SK-N-SH (cell line): ENCODE results near the gene MPV17.

Experiments
- CTCF ChIP-seq: fragments of 200-600 bp; sonication (generic); IDR thresholded peaks from 2 replicates; pipeline ENCODE4 v1.6.1; 2017; ENCODE audit warnings: antibody characterized with exemption, mild to moderate bottlenecking, moderate library complexity
- FOSL2 ChIP-seq: IDR thresholded peaks from 2 replicates; pipeline ENCODE4 v1.4.0; 2012; ENCODE audit warnings: low read depth, mild to moderate bottlenecking, moderate library complexity, borderline replicate concordance
- POLR2AphosphoS5 ChIP-seq: IDR thresholded peaks from 2 replicates; pipeline ENCODE4 v1.6.1; 2012; ENCODE audit warnings: low read depth, low read length
- RAD21 ChIP-seq: IDR thresholded peaks from 2 replicates; pipeline ENCODE4 v1.6.1; 2012; ENCODE audit warnings: mild to moderate bottlenecking, low read length

- no peak for TF ChIP-seq FOSL2
- TF ChIP-seq RAD21, result no peak
- TF ChIP-seq POLR2AphosphoS5, result no peak
- TF ChIP-seq CTCF, result no peak
Observed at GRCh38 chr2:27270670-27271069, 52.2 kb downstream of the MPV17 start.
